Measurements from ENCODE around the gene HERPUD1.

HERPUD1 gene

GRCh38 chr16:56898847-56899246 lies 33.1 kb upstream of the HERPUD1 start:
- H3K9me3 Mint-ChIP-seq, result no peaks in the 10 kb centered on the region
- H3K4me1 Mint-ChIP-seq, result peaks cover 22% of the 10 kb centered on the region
- peak overlapping the region; percentile 56 for H3K27ac Mint-ChIP-seq
- no peak overlapping the region for H3K4me3 Mint-ChIP-seq
- H3K36me3 Mint-ChIP-seq, result no peaks in the 10 kb centered on the region
- H3K27me3 Mint-ChIP-seq, result no peaks in the 10 kb centered on the region

DNA sequence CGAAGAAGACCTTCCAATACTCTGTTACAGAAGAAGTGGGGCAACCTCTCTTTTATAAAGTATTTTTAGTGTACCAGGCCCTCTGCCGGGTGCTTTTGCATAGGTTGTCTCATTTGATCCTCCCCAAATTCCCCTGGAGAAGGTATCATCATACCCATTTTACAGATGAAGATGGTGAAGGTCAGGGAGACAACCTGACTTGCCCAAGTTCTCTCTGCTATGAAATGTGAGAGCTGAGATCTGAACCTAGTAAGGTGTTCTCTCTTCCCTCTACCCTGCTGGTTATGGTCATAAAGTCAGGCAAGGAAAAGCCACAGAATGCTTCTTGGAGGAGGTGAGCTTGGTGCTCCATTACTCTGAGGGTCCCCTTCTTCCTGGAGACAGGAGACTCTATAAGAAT lies 28.1 kb upstream of the HERPUD1 start:
- Mint-ChIP-seq H3K9me3 (no peaks in the 10 kb centered on the region), H3K4me3 (no peak overlapping the region)

DNA sequence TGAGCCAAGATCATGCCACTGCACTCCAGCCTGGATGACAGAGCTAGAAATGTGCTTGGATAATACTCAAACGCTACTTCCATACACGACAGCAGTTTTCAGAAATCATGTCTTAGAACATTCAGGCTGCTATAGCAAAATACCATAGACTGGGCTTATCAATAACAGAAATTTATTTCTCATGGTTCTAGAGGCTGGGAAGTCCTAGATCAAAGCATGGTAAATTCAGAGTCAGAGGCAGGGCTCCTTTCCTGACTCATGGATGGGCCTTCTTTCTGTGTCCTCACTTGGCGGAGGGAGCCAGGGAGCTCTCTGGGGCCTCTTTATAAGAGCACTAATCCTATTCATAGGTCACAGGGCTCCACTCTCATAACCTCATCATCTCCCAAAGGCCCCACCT lies 24.5 kb upstream of the HERPUD1 start:
- H3K36me3 Mint-ChIP-seq, result no peaks in the 10 kb centered on the region
- no peak overlapping the region for H3K27ac Mint-ChIP-seq
- H3K4me3 Mint-ChIP-seq, result no peak overlapping the region
- peaks cover 18% of the 10 kb centered on the region for H3K4me1 Mint-ChIP-seq
- no peaks in the 10 kb centered on the region for H3K27me3 Mint-ChIP-seq
- no peaks in the 10 kb centered on the region for H3K9me3 Mint-ChIP-seq

More for the DNA sequence above, 28.1 kb upstream of the HERPUD1 start:
- H3K27ac Mint-ChIP-seq, result no peak overlapping the region
- no peaks in the 10 kb centered on the region for H3K36me3 Mint-ChIP-seq
- peaks cover 17% of the 10 kb centered on the region for H3K4me1 Mint-ChIP-seq
- no peaks in the 10 kb centered on the region for H3K27me3 Mint-ChIP-seq

DNA sequence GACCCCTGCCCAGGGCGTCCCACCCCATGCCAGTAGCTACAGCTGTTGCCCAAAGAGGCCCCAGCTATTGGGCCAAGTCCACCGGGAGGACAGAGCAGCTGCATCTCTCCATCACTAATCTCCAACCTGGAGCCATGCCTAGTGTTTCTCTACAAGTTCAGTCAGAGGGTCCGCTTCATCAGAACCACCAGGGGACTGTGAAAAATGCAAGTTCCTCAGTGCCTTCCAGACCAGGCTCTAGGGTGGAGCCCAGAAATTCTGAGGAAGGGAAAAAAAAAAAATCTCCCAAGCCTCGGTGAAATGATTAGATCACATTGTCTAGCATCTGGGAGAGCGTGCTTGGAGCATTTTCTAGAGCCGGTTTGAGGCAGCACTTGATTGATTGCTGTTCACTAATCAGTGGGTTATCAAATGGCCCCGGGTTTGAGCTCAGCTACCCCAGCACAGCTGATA lies 22.4 kb upstream of the HERPUD1 start:
- Mint-ChIP-seq H3K27me3 (no peaks in the 10 kb centered on the region), H3K27ac (no peak overlapping the region), H3K4me3 (no peak overlapping the region), H3K9me3 (no peaks in the 10 kb centered on the region), H3K36me3 (no peaks in the 10 kb centered on the region), H3K4me1 (peaks cover 22% of the 10 kb centered on the region)

DNA sequence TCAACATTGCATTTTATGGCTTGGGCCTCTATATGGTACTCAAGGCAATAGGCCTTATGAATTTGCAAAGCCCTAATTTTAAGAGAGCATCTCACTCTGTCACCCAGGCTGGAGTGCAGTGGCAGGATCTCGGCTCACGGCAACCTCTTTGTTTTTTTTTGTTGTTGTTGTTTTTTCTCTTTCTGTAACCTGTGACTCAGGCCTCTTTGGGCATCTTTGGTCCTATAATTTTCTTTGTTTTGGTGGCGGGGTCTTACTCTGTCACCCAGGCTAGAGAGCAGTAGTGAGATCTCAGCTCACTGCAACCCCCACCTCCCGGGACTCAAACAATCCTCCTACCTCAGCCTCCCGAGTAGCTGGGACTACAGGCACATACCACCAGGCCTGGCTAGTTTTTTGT lies 21.8 kb upstream of the HERPUD1 start:
- peaks cover 22% of the 10 kb centered on the region for H3K4me1 Mint-ChIP-seq

GRCh38 chr16:56910654-56911539 lies 21.0 kb upstream of the HERPUD1 start:
- H3K9me3 Mint-ChIP-seq, result no peaks in the 10 kb centered on the region
- H3K4me3 Mint-ChIP-seq, result peak overlapping the region; percentile 26
- H3K4me1 Mint-ChIP-seq, result peaks cover 22% of the 10 kb centered on the region
- H3K36me3 Mint-ChIP-seq, result no peaks in the 10 kb centered on the region
- H3K27ac Mint-ChIP-seq, result peak overlapping the region; percentile 23
- H3K27me3 Mint-ChIP-seq, result no peaks in the 10 kb centered on the region

More for the DNA sequence above, 21.8 kb upstream of the HERPUD1 start:
- Mint-ChIP-seq H3K27ac (no peak overlapping the region), H3K36me3 (no peaks in the 10 kb centered on the region), H3K9me3 (no peaks in the 10 kb centered on the region), H3K4me3 (no peak overlapping the region), H3K27me3 (no peaks in the 10 kb centered on the region)

DNA sequence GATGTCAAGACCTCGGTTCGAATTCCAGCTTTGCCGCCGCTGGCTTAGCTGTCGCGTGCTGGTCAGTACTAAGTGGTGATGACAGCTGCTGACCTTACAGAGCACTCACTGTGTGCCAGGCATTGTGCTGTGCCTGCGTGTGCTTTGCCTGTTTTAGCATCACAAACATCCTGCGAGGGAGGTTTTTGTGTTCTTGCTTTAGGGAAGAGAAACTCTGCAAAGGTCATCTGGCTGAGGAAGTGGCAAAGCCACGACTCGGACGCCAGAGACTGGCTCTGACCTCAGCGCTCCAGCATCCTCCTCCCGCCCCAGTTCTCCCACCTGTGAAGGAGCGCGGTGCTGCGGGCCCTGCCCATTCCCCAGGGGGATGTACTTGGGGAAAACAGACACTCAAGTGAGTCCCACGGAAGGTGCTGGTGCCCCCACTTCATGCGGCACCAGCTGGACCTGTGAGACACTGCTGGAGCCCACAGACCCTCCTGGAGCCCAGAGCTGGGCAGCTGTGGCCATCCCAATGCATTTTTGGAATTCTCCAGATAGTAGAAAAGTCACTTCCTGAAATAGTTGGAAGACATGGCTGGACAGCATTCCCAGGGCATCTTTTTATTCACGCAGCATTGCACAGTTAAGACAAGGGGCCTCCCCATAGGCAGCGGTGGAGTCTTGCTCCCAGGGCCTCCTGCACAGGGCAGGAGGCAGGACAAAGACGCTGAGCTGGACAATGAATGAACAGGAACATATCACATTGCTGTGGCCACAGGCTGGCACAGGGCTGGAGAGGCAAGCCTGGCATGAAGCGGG lies 20.0 kb upstream of the HERPUD1 start:
- H3K4me3 Mint-ChIP-seq, result no peak overlapping the region
- no peaks in the 10 kb centered on the region for H3K9me3 Mint-ChIP-seq
- peaks cover 29% of the 10 kb centered on the region for H3K4me1 Mint-ChIP-seq
- H3K27ac Mint-ChIP-seq, result no peak overlapping the region
- no peaks in the 10 kb centered on the region for H3K27me3 Mint-ChIP-seq
- H3K36me3 Mint-ChIP-seq, result no peaks in the 10 kb centered on the region

GRCh38 chr16:56912746-56913708 lies 18.9 kb upstream of the HERPUD1 start:
- H3K9me3 Mint-ChIP-seq, result peaks cover 5% of the 10 kb centered on the region
- H3K4me3 Mint-ChIP-seq, result no peak overlapping the region
- H3K27ac Mint-ChIP-seq, result no peak overlapping the region

GRCh38 chr16:56914896-56915295 lies 17.0 kb upstream of the HERPUD1 start:
- Mint-ChIP-seq H3K27ac (peak overlapping the region; percentile 8), H3K27me3 (no peaks in the 10 kb centered on the region), H3K9me3 (peaks cover 5% of the 10 kb centered on the region), H3K4me3 (no peak overlapping the region), H3K4me1 (peaks cover 46% of the 10 kb centered on the region), H3K36me3 (no peaks in the 10 kb centered on the region)

More at GRCh38 chr16:56912746-56913708, 18.9 kb upstream of the HERPUD1 start:
- Mint-ChIP-seq H3K36me3 (no peaks in the 10 kb centered on the region), H3K4me1 (peaks cover 37% of the 10 kb centered on the region), H3K27me3 (no peaks in the 10 kb centered on the region)

- Mint-ChIP-seq H3K4me1 (peaks cover 41% of the 10 kb centered on the region), H3K27ac (no peak overlapping the region), H3K9me3 (peaks cover 5% of the 10 kb centered on the region), H3K27me3 (no peaks in the 10 kb centered on the region), H3K4me3 (no peak overlapping the region), H3K36me3 (no peaks in the 10 kb centered on the region)
Measured at GRCh38 chr16:56915336-56916119, 16.4 kb upstream of the HERPUD1 start.

GRCh38 chr16:56916571-56917403 lies 15.2 kb upstream of the HERPUD1 start:
- Mint-ChIP-seq H3K27ac (peak overlapping the region; percentile 89), H3K4me1 (peaks cover 30% of the 10 kb centered on the region), H3K9me3 (peaks cover 5% of the 10 kb centered on the region), H3K27me3 (no peaks in the 10 kb centered on the region), H3K4me3 (peak overlapping the region; percentile 41), H3K36me3 (no peaks in the 10 kb centered on the region)

DNA sequence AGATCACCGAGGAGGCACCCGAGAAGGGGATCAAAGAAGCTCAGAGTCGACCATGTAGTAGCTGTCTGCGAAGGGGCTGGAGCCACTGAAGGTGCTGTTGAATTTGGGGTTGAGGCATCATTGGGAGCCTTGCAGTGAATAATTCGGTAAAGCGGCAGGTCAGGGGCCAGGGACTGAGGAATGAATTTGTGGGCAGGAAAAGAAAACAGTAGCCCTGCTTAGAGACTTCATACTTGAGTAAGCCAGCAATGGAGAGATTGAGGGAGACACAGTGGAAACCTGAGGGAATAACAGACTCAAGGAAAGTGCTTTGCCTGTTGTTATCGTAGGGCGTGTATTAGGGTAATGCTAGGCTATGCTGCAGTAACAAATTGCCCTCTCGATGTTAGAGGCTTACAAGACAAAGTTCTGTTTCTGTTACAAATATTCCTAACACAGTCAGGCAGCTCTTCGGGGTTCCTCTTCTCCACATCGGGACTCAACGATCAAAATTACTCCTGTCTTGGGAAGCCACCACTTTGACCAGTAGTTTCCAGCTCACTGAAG lies 13.4 kb upstream of the HERPUD1 start:
- Mint-ChIP-seq H3K27ac (peak overlapping the region; percentile 26), H3K36me3 (no peaks in the 10 kb centered on the region), H3K4me1 (peaks cover 25% of the 10 kb centered on the region), H3K27me3 (no peaks in the 10 kb centered on the region), H3K9me3 (peaks cover 5% of the 10 kb centered on the region), H3K4me3 (no peak overlapping the region)

DNA sequence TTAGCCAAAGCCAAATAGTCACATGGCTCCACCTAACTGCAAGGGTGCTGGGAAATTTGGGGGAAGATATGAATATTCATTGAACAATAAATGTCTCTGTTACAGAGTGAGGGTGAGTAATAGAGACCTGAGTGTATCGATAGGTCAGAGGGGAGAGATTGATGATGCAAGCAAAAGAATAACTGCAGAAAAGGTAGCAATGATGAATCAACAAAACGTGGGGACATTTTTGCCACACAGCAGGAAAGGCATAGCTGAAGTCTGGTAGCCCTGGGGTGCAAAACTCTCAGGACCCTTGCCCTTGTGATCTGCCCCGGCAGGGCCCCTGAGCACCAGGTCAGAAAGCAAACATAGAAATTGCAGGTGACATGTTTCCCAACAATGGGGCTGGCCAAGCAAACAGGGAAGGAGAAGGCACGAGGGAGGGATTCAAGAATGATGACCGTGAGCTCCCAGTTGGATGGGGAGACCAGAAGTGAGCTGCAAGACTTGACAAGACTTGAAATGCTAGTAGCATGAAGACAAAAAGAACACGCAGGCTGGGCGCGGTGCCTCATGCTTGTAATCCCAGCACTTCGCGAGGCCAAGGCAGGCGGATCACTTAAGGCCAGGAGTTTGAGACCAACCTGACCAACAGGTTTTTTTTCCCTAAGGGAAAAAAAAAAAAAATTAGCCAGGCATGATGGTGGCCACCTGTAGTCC lies 12.7 kb upstream of the HERPUD1 start:
- Mint-ChIP-seq H3K36me3 (no peaks in the 10 kb centered on the region), H3K27me3 (no peaks in the 10 kb centered on the region), H3K27ac (no peak overlapping the region), H3K9me3 (peaks cover 5% of the 10 kb centered on the region), H3K4me3 (no peak overlapping the region), H3K4me1 (peaks cover 25% of the 10 kb centered on the region)
